Measurements from ENCODE around the gene GSTA3. TPM values are rescaled to one million over a fixed set of nuclear protein-coding genes. Genes with fewer than 3 reads are reported as not detected.
"Not testable (repeated sequence)": the region's sequence is repeated elsewhere in the genome, so short reads cannot be mapped to it uniquely, and the experiment has no call there.

The GSTA3 gene
- total RNA-seq, 2 donors from 2014 or later = not detected

DNA sequence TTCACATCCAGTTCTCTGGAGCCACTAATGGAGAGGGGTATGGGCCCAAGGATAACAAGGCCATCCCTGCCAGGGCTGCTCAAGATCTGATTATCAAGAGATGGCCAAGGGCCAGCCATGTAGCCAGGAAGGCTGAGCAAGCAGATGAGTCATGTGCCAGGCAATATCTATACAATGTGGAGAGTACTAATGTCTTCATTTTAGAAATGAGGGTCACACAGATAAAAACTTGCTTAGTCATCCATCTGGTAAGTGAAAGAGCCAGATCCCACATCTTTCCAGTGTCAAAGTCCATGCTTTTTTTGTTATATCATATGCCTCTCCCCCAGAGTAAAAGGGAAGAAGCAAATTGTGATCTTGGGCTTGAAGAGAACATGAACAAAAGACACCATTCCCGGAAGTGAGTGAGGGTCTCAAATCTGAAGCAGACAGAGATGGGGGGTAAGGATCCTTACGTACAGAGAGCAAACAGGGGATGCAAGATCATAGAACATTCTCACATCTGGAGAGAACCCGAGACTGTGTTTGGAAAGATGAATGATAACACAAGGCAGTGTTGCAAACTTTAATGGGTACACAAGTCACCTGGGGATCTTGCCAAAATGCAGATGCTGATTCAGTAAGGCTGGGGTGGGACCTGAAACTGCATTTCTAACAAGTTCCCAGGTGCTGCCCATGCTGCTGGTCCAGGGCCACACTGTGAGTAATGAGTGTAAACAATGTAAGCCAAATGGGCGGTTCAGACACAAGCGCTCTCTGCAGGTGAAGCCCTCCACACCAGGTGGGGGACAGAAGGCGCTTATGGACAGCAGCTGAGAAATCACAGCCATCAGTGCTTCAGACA, 20.0 kb upstream of the GSTA3 start:
- Histone ChIP-seq H3K4me3 (no peak overlapping the region), H3K4me1 (ENCODE audit: control insufficient read depth in 1 of 2, low read depth in 2 of 2) (no peaks in the 10 kb centered on the region), H3K9me3 (no peaks in the 10 kb centered on the region), H3K36me3 (no peaks in the 10 kb centered on the region), H3K27ac (no peak overlapping the region), H3K27me3 (replicated peaks; ENCODE audit: insufficient read depth) (no peaks in the 10 kb centered on the region)
- DNase-seq (ENCODE audit: low spot score) = no peak
- TF ChIP-seq CTCF (IDR thresholded peaks at IDR 0.05) = no peak
- no peak for ATAC-seq (ENCODE audit: insufficient number of reproducible peaks, low FRiP score, low read depth)

DNA sequence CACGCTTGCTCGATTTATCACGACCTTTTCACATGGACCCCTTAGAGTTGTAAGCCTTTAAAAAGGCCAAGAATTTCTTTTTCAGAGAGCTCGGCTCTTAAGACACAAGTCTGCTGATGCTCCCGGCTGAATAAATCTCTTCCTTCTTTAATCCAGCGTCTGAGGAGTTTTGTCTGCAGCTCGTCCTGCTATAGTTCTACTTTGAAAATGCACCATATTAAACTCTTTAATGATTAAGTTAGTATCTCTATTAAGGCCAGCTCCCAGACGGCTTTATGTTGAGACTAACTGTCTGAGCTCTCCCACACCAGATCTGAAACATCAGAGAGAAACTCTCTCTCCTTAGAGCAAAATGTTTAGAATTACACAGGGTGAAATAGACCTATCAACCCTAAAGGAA, 18.0 kb upstream of the GSTA3 start:
- no peaks in the 10 kb centered on the region for H3K4me1 ChIP-seq (ENCODE audit: control insufficient read depth in 1 of 2, low read depth in 2 of 2)
- no peak for TF ChIP-seq CTCF (IDR thresholded peaks at IDR 0.05)
- H3K27me3 ChIP-seq (replicated peaks; ENCODE audit: insufficient read depth) = no peaks in the 10 kb centered on the region
- no peak overlapping the region for H3K4me3 ChIP-seq
- no peaks in the 10 kb centered on the region for H3K36me3 ChIP-seq
- DNase-seq (ENCODE audit: low spot score) (no peak), ATAC-seq (ENCODE audit: insufficient number of reproducible peaks, low FRiP score, low read depth) (no peak)
- no peak overlapping the region for H3K27ac ChIP-seq
- H3K9me3 ChIP-seq = no peaks in the 10 kb centered on the region

DNA sequence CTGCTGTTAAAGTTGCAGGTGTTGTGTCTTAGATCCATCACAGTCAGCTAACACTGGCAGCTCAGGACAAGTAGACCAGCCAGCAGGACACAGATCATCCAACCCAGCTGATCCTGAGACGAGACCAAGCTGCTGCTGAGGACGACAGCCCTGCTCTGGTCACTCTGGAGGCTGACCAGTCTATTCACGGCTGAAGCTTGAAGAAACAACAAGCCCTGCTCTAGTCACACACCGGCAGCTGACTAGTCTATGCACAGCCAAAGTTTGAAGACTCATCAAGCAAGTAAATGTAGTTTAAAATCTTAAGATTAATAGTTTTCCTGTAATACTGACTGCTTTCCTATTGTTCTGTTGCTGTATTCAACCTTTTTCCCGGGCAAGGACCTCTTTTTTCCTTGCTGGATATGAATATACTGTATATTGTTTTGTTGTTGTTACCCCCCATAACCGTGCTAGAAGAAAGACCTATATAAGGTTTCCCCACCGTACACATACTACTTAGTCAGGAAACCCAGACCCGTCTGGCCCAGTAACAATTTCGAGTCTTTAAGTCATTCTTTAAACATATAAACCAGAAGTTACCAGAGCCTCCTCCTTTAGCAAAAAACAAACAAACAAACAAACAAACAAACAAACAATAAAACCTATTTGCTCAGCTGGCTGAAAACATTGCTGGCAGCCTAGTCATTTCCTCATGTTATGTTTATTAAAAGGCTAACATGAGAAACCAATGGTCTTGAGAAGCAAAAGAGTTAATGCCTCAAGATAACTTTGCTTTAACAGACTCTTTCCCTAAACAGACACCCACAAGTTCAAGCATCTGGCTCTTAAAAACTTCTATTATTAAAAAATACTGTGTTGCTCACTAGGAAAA, 16.7 kb upstream of the GSTA3 start:
- ATAC-seq (ENCODE audit: insufficient number of reproducible peaks, low FRiP score, low read depth) (no peak), DNase-seq (ENCODE audit: low spot score) (no peak)
- Histone ChIP-seq H3K36me3 (no peaks in the 10 kb centered on the region), H3K27me3 (replicated peaks; ENCODE audit: insufficient read depth) (no peaks in the 10 kb centered on the region), H3K4me3 (no peak overlapping the region), H3K27ac (no peak overlapping the region), H3K4me1 (ENCODE audit: control insufficient read depth in 1 of 2, low read depth in 2 of 2) (no peaks in the 10 kb centered on the region), H3K9me3 (no peaks in the 10 kb centered on the region)
- TF ChIP-seq CTCF (IDR thresholded peaks at IDR 0.05) = no peak

DNA sequence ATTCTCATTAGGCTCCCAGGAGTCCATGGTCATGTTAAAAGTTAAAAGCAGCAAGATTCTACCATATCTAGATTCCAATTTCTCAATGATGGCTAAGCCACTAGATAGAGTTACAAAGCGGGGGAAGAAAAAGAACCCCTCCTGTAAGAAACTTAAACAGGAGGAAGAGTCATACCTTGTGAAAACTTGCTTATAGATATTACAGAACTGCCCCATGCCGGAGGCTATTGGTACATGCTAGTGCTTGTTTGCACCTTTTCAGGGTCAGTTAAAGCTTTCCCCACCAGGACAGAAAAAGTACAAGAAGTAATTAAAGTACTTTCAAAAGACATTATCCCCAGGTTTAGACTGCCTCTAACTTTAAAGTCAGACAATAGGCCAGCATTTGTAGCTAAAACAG, 15.5 kb upstream of the GSTA3 start:
- no peaks in the 10 kb centered on the region for H3K9me3 ChIP-seq
- no peak overlapping the region for H3K27ac ChIP-seq
- no peaks in the 10 kb centered on the region for H3K27me3 ChIP-seq (replicated peaks; ENCODE audit: insufficient read depth)
- no peak overlapping the region for H3K4me3 ChIP-seq
- DNase-seq (ENCODE audit: low spot score) (no peak), ATAC-seq (ENCODE audit: insufficient number of reproducible peaks, low FRiP score, low read depth) (no peak)
- H3K36me3 ChIP-seq = no peaks in the 10 kb centered on the region
- no peak for TF ChIP-seq CTCF (IDR thresholded peaks at IDR 0.05)
- H3K4me1 ChIP-seq (ENCODE audit: control insufficient read depth in 1 of 2, low read depth in 2 of 2) = no peaks in the 10 kb centered on the region

GRCh38 chr6:52923689-52924088, 14.2 kb upstream of the GSTA3 start:
- not testable (repeated sequence) for H3K4me1 ChIP-seq (ENCODE audit: control insufficient read depth in 1 of 2, low read depth in 2 of 2); ATAC-seq (ENCODE audit: insufficient number of reproducible peaks, low FRiP score, low read depth); H3K27me3 ChIP-seq (replicated peaks; ENCODE audit: insufficient read depth); H3K4me3 ChIP-seq; H3K9me3 ChIP-seq; H3K36me3 ChIP-seq; H3K27ac ChIP-seq; DNase-seq (ENCODE audit: low spot score)
